Inflammatory macrophage (primary cell): Measurements from ENCODE around the gene EHD4.

Source experiments
- DNase-seq, 2 donors: peaks; one replicate each; pipeline ENCODE4 v3.0.0-alpha.2; 2020 to 2022

Gene EHD4

GRCh38 chr15:41855261-41855961 lies 116.9 kb downstream of the EHD4 start:
- no peak for DNase-seq

- DNase-seq, result no peak
These were observed 117.9 kb downstream of the EHD4 start for GRCh38 chr15:41854443-41854842.

- no peak for DNase-seq
These were observed 118.5 kb downstream of the EHD4 start for GRCh38 chr15:41853831-41854230.

DNA sequence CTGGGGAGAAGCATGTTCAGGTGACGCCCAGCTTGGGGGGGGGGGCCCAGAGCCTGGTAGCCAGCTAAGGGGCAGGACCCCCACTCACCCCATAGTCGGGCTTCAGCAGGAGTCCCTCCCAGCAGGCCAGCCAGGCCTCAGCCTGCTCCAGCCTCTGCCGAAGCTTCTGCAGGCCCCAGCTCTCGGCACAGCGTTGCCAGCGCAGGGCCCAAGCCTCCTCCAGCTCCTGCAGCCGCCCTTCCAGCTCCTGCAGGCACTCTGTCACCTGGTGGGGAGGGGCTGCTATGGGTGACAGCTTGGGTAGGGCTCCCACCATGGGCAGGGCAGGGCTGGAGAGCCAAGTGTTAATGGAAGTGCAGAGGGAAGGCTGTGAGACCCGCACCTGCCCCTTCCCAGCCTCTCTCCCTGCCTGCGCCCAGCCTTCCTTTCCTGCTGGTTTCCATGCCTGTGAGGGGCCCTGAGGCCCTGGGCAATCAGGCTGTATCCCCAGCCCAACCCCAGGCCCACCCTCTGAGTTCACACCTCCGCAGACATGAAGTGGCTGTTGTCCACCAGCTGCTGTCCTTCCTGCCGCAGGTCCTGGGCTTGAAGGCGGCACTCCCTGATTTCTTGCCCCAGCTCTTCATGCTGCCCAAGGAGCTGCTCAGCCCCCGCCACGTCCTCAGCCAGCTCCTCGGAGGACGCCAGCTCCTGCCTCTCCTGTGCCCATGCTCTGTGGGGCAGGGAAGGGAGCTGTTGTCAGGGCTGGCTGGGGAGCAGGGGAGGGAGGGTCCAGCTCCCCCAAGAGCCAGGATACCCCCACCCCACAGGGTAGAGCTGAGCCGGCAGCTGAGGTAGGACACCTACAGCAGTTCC lies 119.4 kb downstream of the EHD4 start:
- DNase-seq, result no peak

DNA sequence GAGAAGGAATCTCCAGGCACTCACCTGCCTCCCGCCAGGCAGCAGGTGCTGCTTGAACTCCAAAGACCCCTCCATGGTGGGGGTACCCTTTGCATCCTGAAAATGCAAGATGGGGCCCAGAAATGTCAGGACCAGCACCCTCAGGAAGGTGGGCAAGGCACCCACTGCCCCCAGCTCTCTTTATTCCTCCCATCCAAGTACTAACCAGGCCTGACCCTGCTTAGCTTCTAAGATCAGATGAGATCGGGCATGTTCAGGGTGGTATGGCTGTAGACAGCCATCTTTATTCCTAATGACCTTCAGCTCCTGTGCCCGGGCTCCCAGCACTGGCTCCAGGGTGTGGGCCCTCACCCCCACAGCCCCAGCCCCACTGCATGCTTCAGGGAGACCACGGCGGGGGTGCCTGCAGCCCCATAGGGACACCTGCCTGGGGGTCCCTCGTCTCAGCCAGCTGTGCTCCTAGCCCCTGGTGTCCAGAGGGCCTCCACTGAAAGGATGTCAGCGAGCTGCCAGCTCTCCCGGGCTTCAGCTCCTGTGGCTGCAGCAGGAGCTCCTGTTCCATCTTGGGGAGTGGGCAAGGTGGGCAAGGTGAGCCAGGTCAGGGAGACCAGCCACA lies 120.5 kb downstream of the EHD4 start:
- DNase-seq, result no peak

DNA sequence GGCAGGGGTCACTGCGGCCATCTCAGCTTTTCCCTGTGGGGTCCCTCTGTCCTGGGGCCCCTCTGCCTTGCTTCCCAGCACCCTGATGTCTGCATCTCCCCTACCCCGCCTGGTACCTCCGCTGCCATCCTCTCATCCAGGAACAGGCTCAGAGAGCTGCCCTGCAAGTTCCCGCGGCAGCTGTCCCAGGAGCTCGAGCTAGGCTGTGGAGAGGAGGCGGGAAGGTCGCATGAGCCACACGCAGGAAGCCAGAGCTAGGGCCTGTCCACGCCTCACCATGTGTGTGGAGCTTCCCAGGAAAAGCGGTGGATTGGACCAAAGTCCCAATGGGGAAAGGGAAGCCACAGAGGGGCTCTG lies 121.2 kb downstream of the EHD4 start:
- no peak for DNase-seq

- no peak for DNase-seq
These were observed 121.7 kb downstream of the EHD4 start for GRCh38 chr15:41850482-41851166.

DNA sequence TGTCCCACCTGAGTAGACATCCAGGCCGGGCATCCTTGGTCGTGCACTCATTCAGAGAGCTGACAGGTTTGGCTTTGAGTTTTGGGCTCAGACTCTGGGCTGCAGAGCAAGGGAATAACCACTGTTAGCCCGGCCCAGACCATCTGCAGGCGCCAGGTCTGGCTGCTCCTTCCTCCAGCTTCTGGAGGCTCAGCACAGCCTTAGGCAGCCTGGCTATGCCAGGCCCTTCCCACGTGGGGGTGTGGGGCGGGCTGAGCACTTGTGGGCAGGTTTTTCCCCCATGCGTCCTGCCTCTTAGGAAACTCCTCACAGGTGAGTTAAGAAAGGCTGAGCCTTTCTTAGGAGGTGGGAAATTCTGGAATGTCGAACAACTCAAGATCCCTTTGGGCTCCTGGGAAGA lies 122.5 kb downstream of the EHD4 start:
- no peak for DNase-seq

- no peak for DNase-seq
These were observed 123.2 kb downstream of the EHD4 start for GRCh38 chr15:41849204-41849603.

- DNase-seq, result peak in 1 of 2 donors; percentile 38
These were observed 123.7 kb downstream of the EHD4 start for GRCh38 chr15:41848631-41849030.

DNA sequence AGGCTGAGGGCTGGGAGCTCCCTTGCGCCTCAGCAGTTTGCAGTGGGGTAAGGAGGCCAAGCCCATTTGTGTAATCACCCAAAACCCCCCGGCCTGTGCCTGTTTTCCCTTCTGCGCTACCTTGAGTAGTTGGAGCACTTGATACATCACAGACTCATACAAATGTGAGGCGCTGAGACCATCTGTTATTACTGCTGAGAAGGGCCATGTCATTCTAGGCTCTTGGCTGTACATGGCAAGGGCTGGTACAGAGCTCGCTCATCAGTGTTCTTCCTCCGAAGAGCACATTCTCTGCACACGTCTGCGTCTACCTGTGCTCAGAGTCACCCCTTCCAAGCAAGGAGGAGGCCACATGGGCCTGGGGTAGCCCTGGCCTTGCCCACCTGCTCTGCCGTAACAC lies 124.4 kb downstream of the EHD4 start:
- DNase-seq, result no peak

DNA sequence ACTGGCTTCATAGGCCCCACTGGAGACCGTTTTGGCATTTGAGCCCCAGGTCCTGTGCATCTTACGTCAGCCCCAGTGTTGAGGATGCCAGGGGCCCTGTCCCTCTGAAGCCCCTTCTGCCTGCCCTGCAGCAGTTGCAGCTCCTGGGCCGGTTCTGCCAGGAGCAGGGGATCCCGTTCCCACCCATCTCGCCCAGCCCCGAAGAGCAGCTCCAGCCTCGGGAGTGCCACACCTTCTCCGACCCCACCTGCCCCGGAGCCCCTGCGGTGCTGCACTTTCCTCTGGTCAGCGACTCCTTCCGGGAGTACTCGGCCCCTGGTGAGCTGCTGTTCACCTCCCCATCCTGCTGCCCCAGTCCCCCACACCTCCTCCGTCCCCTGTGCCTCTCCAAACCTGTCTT lies 125.2 kb downstream of the EHD4 start:
- DNase-seq, result no peak
